Trophoblast cell (in vitro differentiated cells and primary cell): ENCODE results near the gene UIMC1.

Experiments
- DNase-seq, 2 donors: peaks; one replicate each; pipeline ENCODE4 v3.0.0-alpha.2; 2016
- H2AFZ ChIP-seq: 2 replicates; pipeline ENCODE4 v1.6.1; 2013; ENCODE audit warnings: low read length, moderate library complexity, mild to moderate bottlenecking; ENCODE audit not compliant: insufficient read depth, poor library complexity
- H2AK5ac ChIP-seq: 2 replicates; pipeline ENCODE4 v1.6.1; 2013; ENCODE audit warnings: mild to moderate bottlenecking, low read length
- H2BK120ac ChIP-seq: 2 replicates; pipeline ENCODE4 v1.6.1; 2013; ENCODE audit warnings: low read length, mild to moderate bottlenecking, moderate library complexity; ENCODE audit not compliant: insufficient read depth, poor library complexity
- H2BK12ac ChIP-seq: 2 replicates; pipeline ENCODE4 v1.6.1; 2013; ENCODE audit warnings: mild to moderate bottlenecking, low read length, moderate library complexity
- H2BK5ac ChIP-seq: 2 replicates; pipeline ENCODE4 v1.6.1; 2013; ENCODE audit warnings: low read length, low read depth, moderate library complexity, mild to moderate bottlenecking; ENCODE audit not compliant: poor library complexity
- H3K14ac ChIP-seq: 2 replicates; pipeline ENCODE4 v1.6.1; 2013; ENCODE audit warnings: mild to moderate bottlenecking, low read length
- H3K18ac ChIP-seq: 2 replicates; pipeline ENCODE4 v1.6.1; 2013; ENCODE audit warnings: mild to moderate bottlenecking, low read length
- H3K23ac ChIP-seq: 2 replicates; pipeline ENCODE4 v1.6.1; 2013; ENCODE audit warnings: low read length
- H3K27ac ChIP-seq: 2 replicates; pipeline ENCODE4 v1.5.1; 2013; ENCODE audit warnings: low read depth, mild to moderate bottlenecking, inconsistent platforms, low read length, moderate library complexity
- H3K27me3 ChIP-seq: 2 replicates; pipeline ENCODE4 v1.6.1; 2013; ENCODE audit warnings: inconsistent platforms, mild to moderate bottlenecking, low read length, moderate library complexity; ENCODE audit not compliant: insufficient read depth
- H3K36me3 ChIP-seq, 2 experiments: 1 replicate in 1 of 2; 2 replicates in 1 of 2; pipeline ENCODE4 v1.6.1; 2013; ENCODE audit warnings: low read length in 2 of 2, mild to moderate bottlenecking in 2 of 2, moderate library complexity in 1 of 2; ENCODE audit not compliant: insufficient read depth in 2 of 2, control insufficient read depth in 1 of 2
- H3K4ac ChIP-seq: 2 replicates; pipeline ENCODE4 v1.6.1; 2013; ENCODE audit warnings: low read depth, mild to moderate bottlenecking, low read length, moderate library complexity
- H3K4me1 ChIP-seq, 2 experiments: 1 replicate in 1 of 2; 2 replicates in 1 of 2; pipeline ENCODE4 v1.6.1; 2013; ENCODE audit warnings: low read length in 2 of 2, mild to moderate bottlenecking in 2 of 2, moderate library complexity in 1 of 2; ENCODE audit not compliant: insufficient read depth in 2 of 2, control insufficient read depth in 1 of 2
- H3K4me2 ChIP-seq: 2 replicates; pipeline ENCODE4 v1.6.1; 2013; ENCODE audit warnings: inconsistent platforms, mild to moderate bottlenecking, low read length, moderate library complexity
- H3K4me3 ChIP-seq: 2 replicates; pipeline ENCODE4 v1.5.1; 2013; ENCODE audit warnings: mild to moderate bottlenecking, low read depth, low read length, inconsistent platforms
- H3K79me1 ChIP-seq: one replicate; pipeline ENCODE4 v1.6.1; 2013; ENCODE audit warnings: low read length
- H3K79me2 ChIP-seq: 2 replicates; pipeline ENCODE4 v1.6.1; 2013; ENCODE audit warnings: low read length, mild to moderate bottlenecking; ENCODE audit not compliant: control insufficient read depth, insufficient read depth, poor library complexity
- H3K9ac ChIP-seq: 2 replicates; pipeline ENCODE4 v1.6.1; 2013; ENCODE audit warnings: mild to moderate bottlenecking, low read length
- H3K9me3 ChIP-seq: 2 replicates; pipeline ENCODE4 v1.6.1; 2013; ENCODE audit warnings: low read depth, mild to moderate bottlenecking, control low read depth, inconsistent platforms, low read length; ENCODE audit not compliant: insufficient read depth
- H4K12ac ChIP-seq: 2 replicates; pipeline ENCODE4 v1.6.1; 2013; ENCODE audit warnings: low read depth, mild to moderate bottlenecking, low read length, moderate library complexity
- H4K8ac ChIP-seq: 2 replicates; pipeline ENCODE4 v1.6.1; 2013; ENCODE audit warnings: low read depth, mild to moderate bottlenecking, low read length, moderate library complexity
- H4K91ac ChIP-seq: one replicate; pipeline ENCODE4 v1.6.1; 2013; ENCODE audit warnings: low read depth, mild to moderate bottlenecking, low read length, moderate library complexity
- WGBS: extraction: QIAGEN DNeasy Blood & Tissue Kit; methylation state at CpG from one replicate; pipeline ENCODE4 v1.1.7; 2013; ENCODE audit warnings: missing lambda C conversion rate; ENCODE audit not compliant: insufficient read length, insufficient coverage; ENCODE audit errors: extremely low coverage; 5-methylcytosine and 5-hydroxymethylcytosine counted together

Gene UIMC1

GRCh38 chr5:176902102-176902814, 104.3 kb downstream of the UIMC1 start:
- H3K79me2 ChIP-seq: no peaks in the 10 kb centered on the region
- no peak overlapping the region for H2AK5ac ChIP-seq
- no CpG with 5 or more reads among the region's 6 CpGs for WGBS
- no peaks in the 10 kb centered on the region for H3K9me3 ChIP-seq
- no peaks in the 10 kb centered on the region for H3K4me1 ChIP-seq
- no peak overlapping the region for H3K4ac ChIP-seq
- no peak overlapping the region for H3K18ac ChIP-seq
- no peak overlapping the region for H3K23ac ChIP-seq
- no peak overlapping the region for H3K4me3 ChIP-seq
- H3K4me2 ChIP-seq: no peak overlapping the region
- H2BK5ac ChIP-seq: no peak overlapping the region
- no peak overlapping the region for H3K27ac ChIP-seq
- DNase-seq: no peak
- H3K79me1 ChIP-seq: no peaks in the 10 kb centered on the region
- H4K91ac ChIP-seq: no peak overlapping the region
- no peak overlapping the region for H2AFZ ChIP-seq
- no peak overlapping the region for H3K9ac ChIP-seq
- H4K12ac ChIP-seq: no peak overlapping the region
- H2BK120ac ChIP-seq: no peak overlapping the region
- H3K36me3 ChIP-seq: peaks cover 5 to 28% of the 10 kb centered on the region in 2 experiments
- no peaks in the 10 kb centered on the region for H3K27me3 ChIP-seq
- H3K14ac ChIP-seq: no peak overlapping the region
- H4K8ac ChIP-seq: no peak overlapping the region
- no peak overlapping the region for H2BK12ac ChIP-seq

DNA sequence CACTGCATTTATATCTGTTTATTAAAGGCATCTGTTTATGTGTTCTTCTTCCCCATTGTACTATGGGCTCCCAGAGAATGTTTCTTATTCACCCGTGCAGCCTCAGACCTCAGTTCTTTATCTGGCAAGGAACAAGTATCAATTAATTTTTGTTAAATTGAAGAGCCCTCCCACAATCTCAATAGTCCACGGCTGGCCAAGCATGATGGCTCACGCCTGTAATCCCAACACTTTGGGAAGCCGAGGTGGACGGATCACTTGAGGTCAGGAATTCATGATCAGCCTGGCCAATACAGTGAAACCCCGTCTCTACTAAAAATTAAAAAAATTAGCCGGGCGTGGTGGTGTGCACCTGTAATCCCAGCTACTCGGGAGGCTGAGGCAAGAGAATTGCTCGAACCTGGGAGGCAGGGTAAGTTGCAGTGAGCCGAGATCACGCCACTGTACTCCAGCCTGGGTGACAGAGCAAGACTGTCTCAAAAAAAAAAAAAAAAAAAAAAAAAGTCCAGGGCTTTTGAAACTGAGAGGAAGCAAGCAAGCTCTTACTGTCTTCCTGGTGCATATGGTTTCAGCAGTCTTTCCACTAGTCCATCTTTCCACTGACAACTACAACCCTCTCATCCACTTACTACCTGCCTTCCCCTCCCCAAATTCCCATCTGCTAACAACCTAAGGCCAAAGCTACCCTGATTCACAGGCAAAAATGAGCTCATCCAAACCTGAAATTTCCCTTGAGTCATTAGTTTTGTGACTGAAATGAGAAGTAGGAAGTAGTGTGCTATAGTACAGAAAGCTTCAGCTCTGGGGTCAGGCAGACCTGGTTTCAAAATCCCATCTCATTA, 105.1 kb downstream of the UIMC1 start:
- Histone ChIP-seq H3K23ac (no peak overlapping the region), H3K18ac (no peak overlapping the region), H2AK5ac (no peak overlapping the region), H3K14ac (no peak overlapping the region), H2AFZ (no peak overlapping the region), H3K27ac (no peak overlapping the region), H2BK12ac (no peak overlapping the region), H3K79me1 (no peaks in the 10 kb centered on the region), H3K9ac (no peak overlapping the region), H3K27me3 (no peaks in the 10 kb centered on the region), H4K91ac (no peak overlapping the region), H3K36me3 (peaks cover 3 to 22% of the 10 kb centered on the region in 2 experiments), H4K12ac (no peak overlapping the region), H3K4me3 (no peak overlapping the region), H4K8ac (no peak overlapping the region), H3K4ac (no peak overlapping the region), H3K79me2 (no peaks in the 10 kb centered on the region), H3K4me2 (no peak overlapping the region), H3K9me3 (no peaks in the 10 kb centered on the region), H2BK5ac (no peak overlapping the region), H3K4me1 (no peaks in the 10 kb centered on the region), H2BK120ac (no peak overlapping the region)
- WGBS: no CpG with 5 or more reads among the region's 12 CpGs
- peak; percentile 22 to 44 for DNase-seq

GRCh38 chr5:176900780-176901204, 105.8 kb downstream of the UIMC1 start:
- Histone ChIP-seq H3K23ac (peak overlapping the region; percentile 20), H3K79me2 (no peaks in the 10 kb centered on the region), H3K4me2 (no peak overlapping the region), H3K14ac (no peak overlapping the region), H3K4ac (no peak overlapping the region), H2BK120ac (no peak overlapping the region), H3K79me1 (no peaks in the 10 kb centered on the region), H2BK12ac (no peak overlapping the region), H2BK5ac (no peak overlapping the region), H3K36me3 (peaks cover 1 to 16% of the 10 kb centered on the region in 2 experiments), H4K12ac (no peak overlapping the region), H3K4me3 (no peak overlapping the region), H3K27me3 (no peaks in the 10 kb centered on the region), H3K18ac (no peak overlapping the region), H3K4me1 (no peaks in the 10 kb centered on the region), H2AK5ac (no peak overlapping the region), H4K8ac (no peak overlapping the region), H4K91ac (no peak overlapping the region), H3K27ac (no peak overlapping the region), H3K9ac (no peak overlapping the region), H2AFZ (no peak overlapping the region), H3K9me3 (no peaks in the 10 kb centered on the region)
- no CpG with 5 or more reads among the region's 7 CpGs for WGBS
- DNase-seq: no peak

DNA sequence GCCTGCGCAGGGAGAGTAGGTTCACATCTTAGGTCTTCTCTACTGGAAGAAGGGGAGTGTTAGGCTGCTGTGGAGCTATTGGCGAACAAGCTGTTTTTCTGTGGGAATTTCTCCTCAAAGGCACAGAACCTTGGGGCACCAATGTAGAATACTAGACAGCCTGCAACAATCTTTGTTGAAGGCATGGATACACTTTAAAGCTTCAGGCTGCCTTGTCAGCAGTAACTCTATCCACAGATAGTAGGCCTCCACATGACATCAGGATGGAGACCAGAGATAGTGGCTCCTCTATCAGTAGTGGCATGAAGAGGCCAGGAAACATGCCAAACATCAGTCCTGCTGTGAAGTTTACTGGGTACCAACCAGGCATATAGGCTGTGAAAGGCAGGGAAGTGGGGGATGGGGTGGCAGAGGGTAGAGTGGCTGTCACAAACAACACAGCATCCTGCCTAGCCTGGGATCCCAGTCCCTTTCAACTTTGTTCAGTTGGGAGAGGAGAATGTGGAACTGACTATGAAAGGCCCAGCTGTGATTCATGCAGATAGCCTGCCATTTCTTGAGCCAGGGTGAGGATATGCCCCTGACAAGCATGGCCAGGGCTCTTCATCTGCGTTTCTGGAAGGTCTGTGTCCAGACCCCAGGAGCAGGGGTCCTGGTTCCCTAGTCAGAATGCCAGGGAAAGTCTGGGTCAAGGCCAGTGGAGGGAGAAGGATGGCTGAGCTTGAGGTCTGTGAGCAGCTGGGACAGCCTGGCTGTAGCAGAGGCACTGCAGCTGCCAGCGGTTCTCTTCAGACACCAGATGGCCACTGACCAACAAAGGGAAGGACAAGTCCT, 106.4 kb downstream of the UIMC1 start:
- Histone ChIP-seq H4K12ac (no peak overlapping the region), H4K91ac (no peak overlapping the region), H3K36me3 (peaks cover 1 to 13% of the 10 kb centered on the region in 2 experiments), H2BK12ac (no peak overlapping the region), H2AFZ (no peak overlapping the region), H2BK5ac (no peak overlapping the region), H3K14ac (no peak overlapping the region), H3K4me1 (no peaks in the 10 kb centered on the region), H3K18ac (no peak overlapping the region), H2BK120ac (no peak overlapping the region), H4K8ac (no peak overlapping the region), H3K27me3 (no peaks in the 10 kb centered on the region), H3K9me3 (no peaks in the 10 kb centered on the region), H3K79me1 (no peaks in the 10 kb centered on the region), H3K9ac (no peak overlapping the region), H3K27ac (no peak overlapping the region), H3K4me2 (no peak overlapping the region), H2AK5ac (no peak overlapping the region), H3K4ac (no peak overlapping the region), H3K23ac (no peak overlapping the region), H3K79me2 (no peaks in the 10 kb centered on the region), H3K4me3 (no peak overlapping the region)
- no CpG with 5 or more reads among the region's 4 CpGs for WGBS
- no peak for DNase-seq
